ENCODE results near the gene CDCA4. TPM values are rescaled to one million over a fixed set of nuclear protein-coding genes. Genes with fewer than 3 reads are reported as not detected.
"Not testable (repeated sequence)": the region's sequence is repeated elsewhere in the genome, so short reads cannot be mapped to it uniquely, and the experiment has no call there.

CDCA4 gene
- total RNA-seq, 2 donors from 2014 or later, result 46.6 to 65.1 TPM

- H3K27me3 Mint-ChIP-seq (ENCODE audit: insufficient read depth), result peaks cover 3% of the 10 kb centered on the region
- H3K9me3 Mint-ChIP-seq, result no peaks in the 10 kb centered on the region
- no peaks in the 10 kb centered on the region for H3K4me1 Mint-ChIP-seq
- peak; percentile 71 for DNase-seq
- Histone ChIP-seq H3K27ac (ENCODE audit: low read depth, low read length) (no peak overlapping the region), H3K36me3 (ENCODE audit: control insufficient read depth, insufficient read depth, low read length) (no peaks in the 10 kb centered on the region), H3K4me3 (ENCODE audit: low read length) (no peak overlapping the region), H3K4me1 (ENCODE audit: control insufficient read depth, insufficient read depth, low read length) (no peaks in the 10 kb centered on the region), H3K27me3 (ENCODE audit: control insufficient read depth, insufficient read depth, low read length, poor library complexity, severe bottlenecking) (no peaks in the 10 kb centered on the region), H3K9ac (ENCODE audit: extremely low read depth, low read length, poor library complexity, severe bottlenecking) (no peak overlapping the region), H3K9me3 (ENCODE audit: control insufficient read depth, low read length) (no peaks in the 10 kb centered on the region)
- H3K4me3 Mint-ChIP-seq, result no peak overlapping the region
- peak overlapping the region; percentile 39 for H3K27ac Mint-ChIP-seq
- TF ChIP-seq CTCF (conservative IDR thresholded peaks at IDR 0.05), result no peak
- no peaks in the 10 kb centered on the region for H3K36me3 Mint-ChIP-seq (ENCODE audit: low read depth)
- WGBS, 2 experiments (ENCODE audit: insufficient coverage in 1 of 2, insufficient read length in 1 of 2), result 92 to 93% methylated on average over 10 to 12 of the region's 12 CpGs
These were observed 43.8 kb upstream of the CDCA4 start for GRCh38 chr14:105064721-105065143.

- H3K4me1 ChIP-seq (ENCODE audit: control insufficient read depth, insufficient read depth, low read length), result peaks cover 3% of the 10 kb centered on the region
- Mint-ChIP-seq H3K36me3 (ENCODE audit: low read depth) (no peaks in the 10 kb centered on the region), H3K4me3 (no peak overlapping the region), H3K9me3 (no peaks in the 10 kb centered on the region), H3K4me1 (peaks cover 7% of the 10 kb centered on the region), H3K27me3 (ENCODE audit: insufficient read depth) (no peaks in the 10 kb centered on the region), H3K27ac (no peak overlapping the region)
- H3K9ac ChIP-seq (ENCODE audit: extremely low read depth, low read length, poor library complexity, severe bottlenecking), result no peak overlapping the region
- no peaks in the 10 kb centered on the region for H3K36me3 ChIP-seq (ENCODE audit: control insufficient read depth, insufficient read depth, low read length)
- no peak overlapping the region for H3K27ac ChIP-seq (ENCODE audit: low read depth, low read length)
- no peaks in the 10 kb centered on the region for H3K9me3 ChIP-seq (ENCODE audit: control insufficient read depth, low read length)
- no peak for TF ChIP-seq CTCF (conservative IDR thresholded peaks at IDR 0.05)
- DNase-seq, result no peak
- no peak overlapping the region for H3K4me3 ChIP-seq (ENCODE audit: low read length)
- H3K27me3 ChIP-seq (ENCODE audit: control insufficient read depth, insufficient read depth, low read length, poor library complexity, severe bottlenecking), result no peaks in the 10 kb centered on the region
- WGBS, 2 experiments (ENCODE audit: insufficient coverage in 1 of 2, insufficient read length in 1 of 2), result 89 to 96% methylated on average over 9 to 10 of the region's 10 CpGs
These were observed 43.1 kb upstream of the CDCA4 start for GRCh38 chr14:105064001-105064400.

- H3K36me3 ChIP-seq (ENCODE audit: control insufficient read depth, insufficient read depth, low read length); H3K4me3 ChIP-seq (ENCODE audit: low read length); H3K4me3 Mint-ChIP-seq; H3K27me3 ChIP-seq (ENCODE audit: control insufficient read depth, insufficient read depth, low read length, poor library complexity, severe bottlenecking); DNase-seq; H3K4me1 Mint-ChIP-seq; H3K9me3 Mint-ChIP-seq; H3K27me3 Mint-ChIP-seq (ENCODE audit: insufficient read depth); H3K36me3 Mint-ChIP-seq (ENCODE audit: low read depth); H3K9me3 ChIP-seq (ENCODE audit: control insufficient read depth, low read length); H3K4me1 ChIP-seq (ENCODE audit: control insufficient read depth, insufficient read depth, low read length); H3K27ac Mint-ChIP-seq; H3K9ac ChIP-seq (ENCODE audit: extremely low read depth, low read length, poor library complexity, severe bottlenecking); H3K27ac ChIP-seq (ENCODE audit: low read depth, low read length): not testable (repeated sequence)
- 93 to 96% methylated on average over 5 to 10 of the region's 10 CpGs for WGBS, 2 experiments (ENCODE audit: insufficient coverage in 1 of 2, insufficient read length in 1 of 2)
These were observed 42.6 kb upstream of the CDCA4 start for GRCh38 chr14:105063506-105063905.

- Histone ChIP-seq H3K27me3 (ENCODE audit: control insufficient read depth, insufficient read depth, low read length, poor library complexity, severe bottlenecking) (no peaks in the 10 kb centered on the region), H3K36me3 (ENCODE audit: control insufficient read depth, insufficient read depth, low read length) (no peaks in the 10 kb centered on the region), H3K9me3 (ENCODE audit: control insufficient read depth, low read length) (no peaks in the 10 kb centered on the region), H3K4me3 (ENCODE audit: low read length) (no peak overlapping the region), H3K27ac (ENCODE audit: low read depth, low read length) (no peak overlapping the region), H3K4me1 (ENCODE audit: control insufficient read depth, insufficient read depth, low read length) (peaks cover 5% of the 10 kb centered on the region), H3K9ac (ENCODE audit: extremely low read depth, low read length, poor library complexity, severe bottlenecking) (no peak overlapping the region)
- Mint-ChIP-seq H3K4me3 (no peak overlapping the region), H3K4me1 (peaks cover 7% of the 10 kb centered on the region), H3K27ac (no peak overlapping the region), H3K36me3 (ENCODE audit: low read depth) (no peaks in the 10 kb centered on the region), H3K9me3 (no peaks in the 10 kb centered on the region), H3K27me3 (ENCODE audit: insufficient read depth) (no peaks in the 10 kb centered on the region)
- 90 to 93% methylated on average over 9 to 10 of the region's 10 CpGs for WGBS, 2 experiments (ENCODE audit: insufficient coverage in 1 of 2, insufficient read length in 1 of 2)
- TF ChIP-seq CTCF (conservative IDR thresholded peaks at IDR 0.05), result no peak
- no peak for DNase-seq
These were observed 42.2 kb upstream of the CDCA4 start for GRCh38 chr14:105063056-105063455.

Data from endodermal cell (in vitro differentiated cells).